ENCODE results near the gene GFI1B.

DNA sequence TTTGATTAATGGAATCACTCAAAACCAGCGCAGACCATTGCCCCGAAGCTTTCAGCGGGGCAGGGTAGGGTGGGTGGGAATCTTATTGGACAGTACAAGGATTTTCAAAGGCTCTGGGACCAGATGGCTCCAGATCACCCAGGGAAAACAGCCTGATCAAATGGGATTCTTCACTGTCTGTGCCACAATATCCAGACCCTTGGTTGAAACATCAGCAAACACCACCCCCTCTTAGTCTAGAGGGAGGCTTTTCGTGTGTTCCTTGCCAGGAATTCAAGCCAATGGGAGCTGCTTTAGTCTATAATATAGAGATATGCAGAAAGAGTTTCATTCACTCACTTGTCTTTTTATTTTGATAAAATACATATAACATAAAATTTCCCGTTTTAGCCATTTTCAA lies 1.7 kb downstream of the GFI1B start:
- TF ChIP-seq CTCF (conservative IDR thresholded peaks at IDR 0.05; ENCODE audit: low read depth, low read length), result no peak
- no peak for TF ChIP-seq EZH2phosphoT487 (IDR thresholded peaks at IDR 0.05; ENCODE audit: borderline replicate concordance, low read length)
- no peak for TF ChIP-seq EZH2 (IDR thresholded peaks at IDR 0.05; ENCODE audit: low read length, unreplicated experiment)

Data from PC-3 (cell line).